HG03135 (cell line): ENCODE data around the gene ZFAND5.

Source experiments
- ATAC-seq: cut with Tn5 transposase; IDR thresholded peaks from one replicate; pipeline ENCODE4 v1.9.1; 2021; ENCODE audit warnings: mild to moderate bottlenecking, moderate library complexity; ENCODE audit not compliant: unreplicated experiment

The ZFAND5 gene

DNA sequence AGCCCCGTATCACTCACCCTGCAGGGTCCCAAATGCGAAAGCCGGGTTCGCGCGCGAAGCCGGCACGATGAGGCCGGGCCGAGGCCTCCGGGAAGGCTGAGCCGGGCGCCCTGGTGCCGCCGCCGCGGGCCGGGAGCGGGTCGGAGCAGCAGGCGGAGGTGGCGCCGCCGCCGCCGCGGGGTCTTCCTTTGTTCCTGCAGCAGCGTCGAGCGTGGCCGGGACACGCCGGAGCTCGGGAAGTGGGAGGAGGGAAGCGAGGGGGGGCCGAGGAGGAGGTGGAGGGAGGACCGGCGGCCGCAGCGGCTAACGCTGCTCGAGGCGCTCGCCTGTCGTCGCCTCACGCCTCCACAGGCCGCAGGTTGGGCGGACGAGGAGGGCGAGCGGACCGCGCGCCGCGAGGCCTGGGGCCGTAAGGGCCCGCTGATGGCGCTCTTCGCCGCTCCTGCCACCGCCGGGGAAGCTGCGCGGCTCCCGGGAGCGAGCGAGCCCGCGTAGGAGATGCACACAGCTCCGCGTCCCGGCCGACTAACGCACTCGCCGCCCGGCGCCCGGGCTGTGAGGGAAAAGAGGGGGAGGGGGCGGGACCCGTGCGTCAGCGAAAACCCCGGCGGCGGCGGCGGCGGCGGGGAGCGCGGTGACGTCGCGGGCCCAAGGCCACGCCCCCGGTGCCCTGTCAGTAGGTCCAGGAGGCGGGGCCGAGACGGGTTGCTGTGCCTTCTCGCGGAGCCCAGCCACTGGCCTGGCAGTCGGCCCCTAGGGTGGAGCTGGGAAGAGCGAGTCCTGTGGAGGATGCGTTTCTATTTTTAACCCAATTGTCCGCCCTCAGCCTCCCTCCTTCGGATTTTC lies at the start of gene ZFAND5:
Gene ZFAND5, minus strand, starts transcription at position 530 of the 846 bp plus-strand sequence. CDS start 4,430 bp downstream, outside the sequence.
- ATAC-seq: peak; percentile 85

GRCh38 chr9:72412483-72413040 lies 47.6 kb upstream of the ZFAND5 start:
- no peak for ATAC-seq

GRCh38 chr9:72410214-72410613 lies 45.2 kb upstream of the ZFAND5 start:
- ATAC-seq: no peak

- ATAC-seq: no peak
These were observed 42.1 kb upstream of the ZFAND5 start for GRCh38 chr9:72407114-72407513.

DNA sequence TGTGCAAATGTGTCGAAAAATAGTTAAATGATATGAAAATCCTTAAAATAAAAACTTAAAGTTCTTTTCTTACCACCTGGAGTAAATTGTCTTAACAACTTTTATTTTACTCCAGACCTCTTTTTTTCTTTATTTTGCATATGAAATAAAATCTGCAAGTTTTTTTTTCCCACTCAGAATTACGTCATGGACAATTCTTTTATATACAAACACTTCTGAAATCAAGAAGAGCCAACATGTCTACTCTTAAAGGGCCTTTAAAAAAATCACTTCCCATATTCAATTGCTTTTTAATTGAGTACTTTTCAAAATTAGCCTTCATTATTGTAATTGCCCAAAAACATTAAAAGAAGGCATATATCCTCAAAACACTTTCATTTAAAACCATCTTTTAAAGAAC lies 37.7 kb upstream of the ZFAND5 start:
- no peak for ATAC-seq

- ATAC-seq: no peak
These were observed 36.4 kb upstream of the ZFAND5 start for GRCh38 chr9:72401396-72401795.

DNA sequence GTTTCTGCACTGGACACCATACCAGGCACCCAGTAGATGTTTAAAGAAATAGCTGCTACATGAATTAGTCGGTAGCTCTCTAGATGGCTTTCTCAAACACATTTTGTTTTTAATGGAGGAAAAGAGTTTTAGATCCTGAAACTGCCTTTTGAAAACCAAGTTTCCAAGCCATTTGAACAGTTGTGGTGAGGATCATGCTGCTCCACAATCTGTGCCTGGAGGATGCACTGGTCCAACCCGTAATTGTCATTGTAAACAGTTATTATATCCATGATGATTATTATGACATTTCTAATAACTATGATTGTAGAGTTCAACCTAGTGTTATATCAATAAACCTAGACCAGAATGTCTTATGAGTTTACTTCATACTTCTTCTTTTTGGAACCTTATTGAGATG lies 35.9 kb upstream of the ZFAND5 start:
- no peak for ATAC-seq

GRCh38 chr9:72399391-72399790 lies 34.4 kb upstream of the ZFAND5 start:
- no peak for ATAC-seq

DNA sequence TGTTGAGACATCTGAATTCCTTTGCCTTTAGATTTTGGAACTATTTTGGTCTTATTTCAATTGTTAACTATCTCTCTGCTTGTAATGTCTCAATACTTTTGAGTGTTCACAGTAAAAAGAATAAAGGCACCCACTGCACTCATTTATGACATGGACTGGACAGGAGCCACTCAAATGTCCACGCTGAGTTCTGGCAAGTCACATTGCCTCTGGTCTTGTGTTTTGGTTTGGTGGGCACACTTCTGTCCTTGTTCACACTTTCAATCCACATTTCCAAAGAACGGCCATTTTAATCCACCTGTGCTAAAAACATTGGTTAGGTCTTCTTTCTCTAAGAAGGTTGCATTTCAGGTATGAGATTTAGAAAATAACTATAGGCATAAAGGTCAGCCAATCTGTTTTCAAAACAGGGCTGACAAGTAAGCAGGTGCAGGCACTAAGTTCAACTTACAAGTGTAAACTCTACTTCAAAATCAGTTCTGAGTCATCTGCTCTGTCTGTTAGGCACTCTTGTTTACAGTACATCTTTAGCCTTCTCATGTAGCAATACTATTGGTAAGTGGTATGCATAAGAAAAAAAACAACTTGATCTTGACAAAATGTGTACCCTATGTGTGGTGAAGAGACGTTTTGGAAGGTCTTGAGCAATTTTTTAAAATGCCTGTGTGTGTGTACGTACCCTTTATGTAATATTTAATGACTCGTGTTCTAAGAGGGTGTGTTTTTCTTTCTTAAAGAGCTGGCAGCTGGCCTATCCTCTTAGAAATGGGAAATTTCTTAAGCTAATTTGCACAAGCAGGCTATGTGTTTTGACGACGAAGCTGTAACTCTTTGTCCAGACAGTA lies 31.5 kb upstream of the ZFAND5 start:
- no peak for ATAC-seq

DNA sequence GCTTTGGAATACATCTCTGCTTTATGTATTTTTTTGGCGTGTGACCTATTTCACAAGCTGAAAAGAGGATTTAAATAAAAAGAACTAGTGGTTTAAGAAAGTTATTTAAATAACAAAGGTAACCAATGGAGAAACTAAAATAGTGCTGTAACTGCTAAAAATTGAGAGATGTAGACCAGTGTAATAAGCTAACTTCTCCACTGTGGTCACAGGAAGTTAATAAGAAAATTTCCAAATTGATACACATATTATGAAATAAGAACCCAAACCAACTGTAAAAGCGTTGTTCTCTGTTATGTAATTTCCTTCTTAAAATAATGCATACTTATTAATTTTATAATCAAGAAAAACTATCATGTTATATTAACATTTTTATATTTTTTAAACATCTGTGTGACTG lies 29.1 kb upstream of the ZFAND5 start:
- ATAC-seq: no peak

- no peak for ATAC-seq
These were observed 25.9 kb upstream of the ZFAND5 start for GRCh38 chr9:72390907-72391306.

DNA sequence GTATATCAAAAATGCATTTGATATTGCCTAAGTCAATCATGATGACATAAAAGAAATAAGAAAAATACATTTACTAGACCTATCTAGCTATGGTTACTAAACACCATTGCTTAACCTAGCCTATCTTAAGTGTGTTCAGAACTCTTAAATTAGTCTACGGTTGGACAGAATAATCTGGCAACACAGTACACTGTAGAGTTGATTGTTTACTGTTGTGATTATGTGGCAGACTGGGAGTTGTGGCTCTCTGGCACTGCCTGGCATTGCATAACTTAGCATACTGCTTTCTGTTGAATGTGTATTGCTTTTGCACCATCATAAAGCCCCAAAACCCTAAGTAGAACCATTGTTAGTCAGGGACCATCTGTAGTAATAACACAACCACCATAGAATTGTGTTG lies 21.2 kb upstream of the ZFAND5 start:
- no peak for ATAC-seq

DNA sequence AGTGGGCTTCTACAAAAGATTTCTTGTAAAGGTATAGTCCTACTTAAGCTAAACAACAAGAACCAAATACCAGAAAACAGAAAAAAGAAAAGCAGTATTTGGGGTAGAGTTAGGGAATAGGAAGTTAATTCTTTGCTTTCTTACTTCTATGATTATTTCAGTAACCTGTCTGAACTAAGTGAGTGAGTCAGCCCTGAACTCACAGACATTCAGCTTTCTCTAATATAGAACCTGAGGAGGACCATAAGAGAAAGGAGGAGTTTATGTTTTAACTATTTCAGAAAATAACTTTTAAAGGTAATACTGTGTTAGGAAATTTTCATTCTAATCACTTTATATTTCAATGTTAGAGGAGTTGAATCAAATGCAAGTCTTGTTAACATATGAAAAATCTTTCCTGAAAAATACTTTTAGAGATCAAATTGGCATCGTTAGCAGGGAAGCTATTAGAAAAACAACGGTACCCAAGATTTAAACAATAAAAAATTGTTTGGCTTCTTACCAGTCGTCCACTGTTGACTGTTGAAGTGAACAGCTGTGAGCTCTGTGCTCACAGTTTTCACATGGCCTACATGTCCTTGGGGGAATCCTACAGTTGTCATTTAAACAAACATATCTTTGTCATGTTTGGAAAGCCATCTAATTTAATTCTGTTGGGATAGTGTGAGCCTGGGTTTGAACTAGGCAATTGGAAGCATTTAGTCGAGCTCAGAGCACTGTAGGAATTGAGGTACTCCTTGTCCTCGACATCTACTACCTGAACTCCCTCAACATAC lies 19.9 kb upstream of the ZFAND5 start:
- no peak for ATAC-seq

- ATAC-seq: no peak
These were observed 19.1 kb upstream of the ZFAND5 start for GRCh38 chr9:72383978-72384709.

GRCh38 chr9:72382405-72382804 lies 17.4 kb upstream of the ZFAND5 start:
- no peak for ATAC-seq

DNA sequence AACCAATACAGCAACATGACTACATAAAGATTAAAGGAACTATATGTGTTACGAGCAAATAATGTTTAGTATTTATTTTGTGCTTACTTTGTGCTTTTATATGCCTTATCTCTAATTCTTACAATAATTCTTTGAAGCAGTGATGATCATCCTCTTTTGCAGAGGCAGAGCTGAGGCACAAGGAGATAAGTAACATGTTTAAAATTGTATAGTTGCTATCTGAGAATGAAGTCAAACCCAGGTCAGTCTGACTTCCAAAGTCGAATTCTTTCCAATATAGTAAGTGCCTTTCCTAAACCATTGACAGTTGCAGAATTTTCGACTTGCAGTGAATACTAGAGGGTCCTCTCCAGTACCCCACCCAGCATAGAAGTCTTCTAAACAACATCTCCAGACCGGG lies 12.0 kb upstream of the ZFAND5 start:
- no peak for ATAC-seq

DNA sequence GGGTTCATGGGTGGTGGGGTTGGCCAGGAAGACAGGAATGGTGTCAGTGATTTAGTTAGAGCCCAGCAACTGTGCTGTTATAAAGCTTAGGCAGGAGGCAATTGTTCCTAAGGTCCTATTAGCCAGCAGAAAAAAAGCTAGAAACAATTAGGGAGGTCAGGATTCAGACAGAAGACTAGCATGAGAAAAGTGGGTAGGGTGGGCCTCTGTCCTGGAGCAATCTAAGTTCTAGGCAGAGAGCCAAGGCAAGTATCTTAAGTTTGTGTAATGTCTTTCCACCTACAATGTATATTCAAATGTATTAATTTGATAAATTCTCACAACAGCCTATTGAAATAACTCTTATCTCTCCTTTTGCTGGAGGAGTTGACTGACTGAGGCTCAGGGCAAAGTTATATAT lies 6.1 kb upstream of the ZFAND5 start:
- ATAC-seq: no peak

GRCh38 chr9:72365525-72366256 lies 683 bp upstream of the ZFAND5 start:
- ATAC-seq: peak; percentile 34

- peak; percentile 45 for ATAC-seq
These were observed 915 bp downstream of the ZFAND5 start for GRCh38 chr9:72363908-72364678.
